KMS-11 (cell line): ENCODE measurements around the gene ECE1.

Experiments
- H2AFZ ChIP-seq: fragments of 200-600 bp; sonication (generic); 2 replicates; pipeline ENCODE4 v1.6.1; 2016; ENCODE audit warnings: antibody characterized with exemption, mixed run types, low read depth
- H3K27ac ChIP-seq: fragments of 200-600 bp; sonication (generic); 2 replicates; pipeline ENCODE4 v1.6.1; 2016; ENCODE audit warnings: mild to moderate bottlenecking, mixed run types
- H3K27me3 ChIP-seq: fragments of 200-600 bp; sonication (generic); 2 replicates; pipeline ENCODE4 v1.6.1; 2017; ENCODE audit warnings: mild to moderate bottlenecking, low read depth, mixed run types, moderate library complexity; ENCODE audit not compliant: insufficient read depth
- H3K36me3 ChIP-seq: fragments of 200-600 bp; sonication (generic); 2 replicates; pipeline ENCODE4 v1.6.1; 2017; ENCODE audit warnings: mild to moderate bottlenecking, mixed run types; ENCODE audit not compliant: insufficient read depth
- H3K4me1 ChIP-seq: fragments of 200-600 bp; sonication (generic); 2 replicates; pipeline ENCODE4 v1.6.1; 2016; ENCODE audit warnings: mild to moderate bottlenecking, low read depth, mixed run types; ENCODE audit not compliant: poor library complexity, severe bottlenecking
- H3K4me2 ChIP-seq: fragments of 200-600 bp; sonication (generic); 2 replicates; pipeline ENCODE4 v1.7.0; 2016; ENCODE audit warnings: mild to moderate bottlenecking, mixed run types
- H3K4me3 ChIP-seq: fragments of 200-600 bp; sonication (generic); IDR thresholded peaks from 2 replicates; pipeline ENCODE4 v1.6.1; 2017; ENCODE audit warnings: low read depth, low read length, mixed read lengths; ENCODE audit not compliant: insufficient read depth
- H3K79me2 ChIP-seq: fragments of 200-600 bp; sonication (generic); 2 replicates; pipeline ENCODE4 v1.6.1; 2016; ENCODE audit warnings: low read depth, mixed run types; ENCODE audit not compliant: insufficient read depth
- H3K9ac ChIP-seq: fragments of 200-600 bp; sonication (generic); 2 replicates; pipeline ENCODE4 v1.6.1; 2016; ENCODE audit warnings: mild to moderate bottlenecking, mixed run types
- H4K20me1 ChIP-seq: fragments of 200-600 bp; sonication (generic); 2 replicates; pipeline ENCODE4 v1.6.1; 2016; ENCODE audit warnings: mild to moderate bottlenecking, mixed run types; ENCODE audit not compliant: insufficient read depth
- CTCF ChIP-seq: fragments of 200-600 bp; sonication (generic); conservative IDR thresholded peaks from 2 replicates; pipeline ENCODE4 v1.6.1; 2017; ENCODE audit warnings: low read depth, mild to moderate bottlenecking, antibody characterized with exemption, low read length, moderate library complexity, mixed read lengths

ECE1 gene

GRCh38 chr1:21311016-21311415 is 20.8 kb upstream of the ECE1 start:
- Histone ChIP-seq H3K4me2 (no peak overlapping the region), H3K4me1 (no peaks in the 10 kb centered on the region), H3K79me2 (no peaks in the 10 kb centered on the region), H3K27me3 (no peaks in the 10 kb centered on the region), H4K20me1 (no peaks in the 10 kb centered on the region), H3K4me3 (no peak overlapping the region), H3K27ac (no peak overlapping the region), H3K36me3 (no peaks in the 10 kb centered on the region), H2AFZ (no peak overlapping the region), H3K9ac (no peak overlapping the region)
- TF ChIP-seq CTCF: no peak

GRCh38 chr1:21308847-21309652 is 18.8 kb upstream of the ECE1 start:
- H2AFZ ChIP-seq: no peak overlapping the region
- no peaks in the 10 kb centered on the region for H3K36me3 ChIP-seq
- no peaks in the 10 kb centered on the region for H3K79me2 ChIP-seq
- no peak for TF ChIP-seq CTCF
- H4K20me1 ChIP-seq: no peaks in the 10 kb centered on the region
- H3K4me3 ChIP-seq: no peak overlapping the region
- no peaks in the 10 kb centered on the region for H3K27me3 ChIP-seq
- H3K4me2 ChIP-seq: no peak overlapping the region
- no peak overlapping the region for H3K9ac ChIP-seq
- H3K4me1 ChIP-seq: peaks cover 5% of the 10 kb centered on the region
- H3K27ac ChIP-seq: no peak overlapping the region

GRCh38 chr1:21308330-21308729 is 18.1 kb upstream of the ECE1 start:
- Histone ChIP-seq H3K4me2 (no peak overlapping the region), H4K20me1 (no peaks in the 10 kb centered on the region), H3K9ac (no peak overlapping the region), H3K79me2 (no peaks in the 10 kb centered on the region), H3K27ac (no peak overlapping the region), H3K27me3 (no peaks in the 10 kb centered on the region), H3K4me3 (no peak overlapping the region), H2AFZ (no peak overlapping the region), H3K4me1 (peaks cover 5% of the 10 kb centered on the region), H3K36me3 (no peaks in the 10 kb centered on the region)
- no peak for TF ChIP-seq CTCF

- no peak overlapping the region for H2AFZ ChIP-seq
- no peak overlapping the region for H3K4me2 ChIP-seq
- H3K9ac ChIP-seq: no peak overlapping the region
- peaks cover 5% of the 10 kb centered on the region for H3K4me1 ChIP-seq
- no peaks in the 10 kb centered on the region for H4K20me1 ChIP-seq
- no peaks in the 10 kb centered on the region for H3K36me3 ChIP-seq
- no peak overlapping the region for H3K4me3 ChIP-seq
- H3K79me2 ChIP-seq: no peaks in the 10 kb centered on the region
- no peak overlapping the region for H3K27ac ChIP-seq
- no peaks in the 10 kb centered on the region for H3K27me3 ChIP-seq
- TF ChIP-seq CTCF: no peak
Measured at GRCh38 chr1:21307663-21308305, 17.5 kb upstream of the ECE1 start.
